ENCODE measurements around the gene ALDH1A2.

Gene ALDH1A2

GRCh38 chr15:58066042-58066867, 744 bp upstream of the ALDH1A2 start (continued):
- no peak for TF ChIP-seq ZBTB49 (tag by site-specific recombination; IDR thresholded peaks at IDR 0.05; ENCODE audit: low read depth)
- no peak for TF ChIP-seq ZNF514 (tag by site-specific recombination; IDR thresholded peaks at IDR 0.05)
- TF ChIP-seq ZNF354C (tag by site-specific recombination; IDR thresholded peaks at IDR 0.05; ENCODE audit: borderline replicate concordance, low read depth): no peak
- no peak for TF ChIP-seq ZNF324 (tag by site-specific recombination; IDR thresholded peaks at IDR 0.05)
- peak; percentile 57 for TF ChIP-seq GLIS2 (tag by site-specific recombination; IDR thresholded peaks at IDR 0.05)
- no peak for TF ChIP-seq ZNF19 (tag by site-specific recombination; IDR thresholded peaks at IDR 0.05; ENCODE audit: low read depth)
- TF ChIP-seq ZBTB7A (tag by site-specific recombination; IDR thresholded peaks at IDR 0.05; ENCODE audit: low read depth): peak; percentile 87; the same call in 1 of the 2 replicates
- TF ChIP-seq KLF1 (tag by site-specific recombination; IDR thresholded peaks at IDR 0.05): peak; percentile 30; the same call in 1 of the 2 replicates
- TF ChIP-seq ZNF138 (tag by site-specific recombination; IDR thresholded peaks at IDR 0.05; ENCODE audit: borderline replicate concordance): no peak
- no peak; the same call in 1 of the 2 replicates for TF ChIP-seq KLF8 (tag by site-specific recombination; IDR thresholded peaks at IDR 0.05)
- TF ChIP-seq ZNF658 (tag by site-specific recombination; IDR thresholded peaks at IDR 0.05): no peak
- no peak for TF ChIP-seq ZNF791 (tag by site-specific recombination; IDR thresholded peaks at IDR 0.05)
- TF ChIP-seq ZBTB20 (tag by site-specific recombination; IDR thresholded peaks at IDR 0.05): peak; percentile 62; the same call in 1 of the 2 replicates
- TF ChIP-seq ZNF600 (tag by site-specific recombination; IDR thresholded peaks at IDR 0.05): peak; percentile 42; the same call in 1 of the 2 replicates
- no peak for TF ChIP-seq HOXC10 (CRISPR knock-in tag; IDR thresholded peaks at IDR 0.05)
- TF ChIP-seq ZSCAN5A (tag by site-specific recombination; IDR thresholded peaks at IDR 0.05): no peak
- no peak for TF ChIP-seq ZNF280D (tag by site-specific recombination; IDR thresholded peaks at IDR 0.05)
- no peak for TF ChIP-seq ZNF311 (tag by site-specific recombination; IDR thresholded peaks at IDR 0.05; ENCODE audit: borderline replicate concordance)
- TF ChIP-seq CTCF (tag by site-specific recombination; IDR thresholded peaks at IDR 0.05): peak; percentile 83
- peak; percentile 55 for TF ChIP-seq ZBTB17 (tag by site-specific recombination; IDR thresholded peaks at IDR 0.05)
- TF ChIP-seq KLF9 (tag by site-specific recombination; IDR thresholded peaks at IDR 0.05; ENCODE audit: low read depth): no peak; the same call in 1 of the 2 replicates
- peak; percentile 39; the same call in 1 of the 2 replicates for TF ChIP-seq ZNF398 (tag by site-specific recombination; IDR thresholded peaks at IDR 0.05)
- TF ChIP-seq ZNF76 (tag by site-specific recombination; IDR thresholded peaks at IDR 0.05; ENCODE audit: borderline replicate concordance, low read depth): peak; percentile 34; the same call in 1 of the 2 replicates
- no peak for TF ChIP-seq ZNF155 (tag by site-specific recombination; IDR thresholded peaks at IDR 0.05)
